Measurements from ENCODE around the gene NCAPG.
"Not testable (repeated sequence)": the region's sequence is repeated elsewhere in the genome, so short reads cannot be mapped to it uniquely, and the experiment has no call there.

Gene NCAPG

GRCh38 chr4:17816142-17816541 is 5.4 kb downstream of the NCAPG start:
- no peaks in the 10 kb centered on the region for H3K9me3 ChIP-seq
- TF ChIP-seq CTCF (IDR thresholded peaks at IDR 0.05; ENCODE audit: low read depth, low read length): no peak
- H3K27me3 ChIP-seq: no peaks in the 10 kb centered on the region
- H3K36me3 ChIP-seq: peaks cover 64% of the 10 kb centered on the region
- DNase-seq: no peak
- no peak overlapping the region for H3K4me3 ChIP-seq (ENCODE audit: low read depth, low read length)
- H3K4me1 ChIP-seq: no peaks in the 10 kb centered on the region; the same call in 1 of the 2 replicates

GRCh38 chr4:17817027-17817426 is 6.2 kb downstream of the NCAPG start:
- peak; percentile 58 for TF ChIP-seq CTCF (IDR thresholded peaks at IDR 0.05; ENCODE audit: low read depth, low read length)
- H3K9me3 ChIP-seq: no peaks in the 10 kb centered on the region
- no peaks in the 10 kb centered on the region for H3K27me3 ChIP-seq
- H3K4me3 ChIP-seq (ENCODE audit: low read depth, low read length): no peak overlapping the region
- H3K4me1 ChIP-seq: no peaks in the 10 kb centered on the region; the same call in 1 of the 2 replicates
- peaks cover 70% of the 10 kb centered on the region for H3K36me3 ChIP-seq
- DNase-seq: no peak

- Histone ChIP-seq H3K4me3 (ENCODE audit: low read depth, low read length) (no peak overlapping the region), H3K4me1 (no peaks in the 10 kb centered on the region), H3K27me3 (no peaks in the 10 kb centered on the region), H3K9me3 (no peaks in the 10 kb centered on the region), H3K36me3 (peaks cover 87% of the 10 kb centered on the region)
- no peak for DNase-seq
- TF ChIP-seq CTCF (IDR thresholded peaks at IDR 0.05; ENCODE audit: low read depth, low read length): no peak
Observed at GRCh38 chr4:17823871-17824669, 13.3 kb downstream of the NCAPG start.

GRCh38 chr4:17846266-17846665 is 35.5 kb downstream of the NCAPG start:
- TF ChIP-seq CTCF (IDR thresholded peaks at IDR 0.05; ENCODE audit: low read depth, low read length): no peak
- Histone ChIP-seq H3K4me3 (ENCODE audit: low read depth, low read length) (no peak overlapping the region), H3K9me3 (no peaks in the 10 kb centered on the region), H3K4me1 (no peaks in the 10 kb centered on the region), H3K27me3 (no peaks in the 10 kb centered on the region), H3K36me3 (peaks cover 54% of the 10 kb centered on the region)
- no peak for DNase-seq

GRCh38 chr4:17850295-17850694 is 39.5 kb downstream of the NCAPG start:
- H3K9me3 ChIP-seq; H3K27me3 ChIP-seq; H3K4me1 ChIP-seq; H3K4me3 ChIP-seq (ENCODE audit: low read depth, low read length); DNase-seq: not testable (repeated sequence)
- peaks cover 16% of the 10 kb centered on the region for H3K36me3 ChIP-seq

- no peak for TF ChIP-seq CTCF (IDR thresholded peaks at IDR 0.05; ENCODE audit: low read depth, low read length)
- no peaks in the 10 kb centered on the region for H3K4me1 ChIP-seq
- no peaks in the 10 kb centered on the region for H3K27me3 ChIP-seq
- H3K4me3 ChIP-seq (ENCODE audit: low read depth, low read length): no peak overlapping the region
- H3K36me3 ChIP-seq: peaks cover 5% of the 10 kb centered on the region; the same call in 1 of the 2 replicates
- no peaks in the 10 kb centered on the region for H3K9me3 ChIP-seq
- DNase-seq: no peak
Observed at GRCh38 chr4:17851959-17852358, 41.2 kb downstream of the NCAPG start.
